Neural cell (in vitro differentiated cells): ENCODE results near the gene MAP4K4.

Experiments
- EZH2 ChIP-seq: fragments of 200-600, 300-800 bp; shearing (Covaris generic), sonication (generic); IDR thresholded peaks from 2 replicates; pipeline ENCODE4 v1.6.1; 2014; ENCODE audit warnings: antibody characterized with exemption, low read length, borderline replicate concordance, mild to moderate bottlenecking; ENCODE audit not compliant: insufficient read depth, poor library complexity, severe bottlenecking
- TF ChIP-seq, protein P1 (sequence below): IDR thresholded peaks from 2 replicates; pipeline ENCODE4 v1.6.1; 2012; ENCODE audit warnings: borderline replicate concordance
- TF ChIP-seq, protein P2 (sequence below): fragments of 450-650 bp; IDR thresholded peaks from 2 replicates; pipeline ENCODE4 v1.5.1; 2014; ENCODE audit warnings: antibody characterized with exemption, mild to moderate bottlenecking, moderate library complexity; ENCODE audit not compliant: poor library complexity, severe bottlenecking

DNA sequence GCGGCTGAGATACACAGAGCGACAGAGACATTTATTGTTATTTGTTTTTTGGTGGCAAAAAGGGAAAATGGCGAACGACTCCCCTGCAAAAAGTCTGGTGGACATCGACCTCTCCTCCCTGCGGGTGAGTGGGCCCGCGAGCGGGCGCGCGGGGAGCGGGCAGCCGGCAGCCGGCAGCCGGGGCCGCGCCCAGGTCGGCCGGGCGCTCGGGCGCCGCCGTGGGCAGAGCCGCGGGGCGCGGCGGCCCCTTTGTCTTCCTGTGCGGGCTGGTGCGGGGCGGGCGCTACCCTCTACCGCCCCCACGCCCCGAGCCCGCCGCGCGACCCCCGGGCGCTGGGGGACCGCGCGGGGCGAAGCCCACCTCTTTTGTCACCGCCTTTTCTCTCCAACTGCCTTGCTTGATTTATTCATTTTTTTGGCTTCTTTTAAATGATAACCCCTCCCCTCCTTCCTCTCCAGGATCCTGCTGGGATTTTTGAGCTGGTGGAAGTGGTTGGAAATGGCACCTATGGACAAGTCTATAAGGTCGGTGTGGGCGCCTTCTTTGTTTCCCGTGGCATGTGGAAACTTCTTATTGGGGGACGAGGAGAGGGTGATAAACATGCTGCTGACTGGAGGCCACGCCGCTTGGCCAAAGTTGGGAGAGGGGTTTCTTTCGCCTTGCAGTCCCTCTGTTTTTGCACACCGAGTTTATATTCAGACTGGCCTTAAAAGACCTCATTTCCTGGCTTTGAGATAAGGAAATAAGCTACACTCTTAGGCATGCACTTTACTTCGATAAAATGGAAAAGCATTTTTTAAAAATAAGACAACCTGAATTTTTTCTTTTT lies 722 bp downstream of the MAP4K4 start:
- TF ChIP-seq, protein P1, sequence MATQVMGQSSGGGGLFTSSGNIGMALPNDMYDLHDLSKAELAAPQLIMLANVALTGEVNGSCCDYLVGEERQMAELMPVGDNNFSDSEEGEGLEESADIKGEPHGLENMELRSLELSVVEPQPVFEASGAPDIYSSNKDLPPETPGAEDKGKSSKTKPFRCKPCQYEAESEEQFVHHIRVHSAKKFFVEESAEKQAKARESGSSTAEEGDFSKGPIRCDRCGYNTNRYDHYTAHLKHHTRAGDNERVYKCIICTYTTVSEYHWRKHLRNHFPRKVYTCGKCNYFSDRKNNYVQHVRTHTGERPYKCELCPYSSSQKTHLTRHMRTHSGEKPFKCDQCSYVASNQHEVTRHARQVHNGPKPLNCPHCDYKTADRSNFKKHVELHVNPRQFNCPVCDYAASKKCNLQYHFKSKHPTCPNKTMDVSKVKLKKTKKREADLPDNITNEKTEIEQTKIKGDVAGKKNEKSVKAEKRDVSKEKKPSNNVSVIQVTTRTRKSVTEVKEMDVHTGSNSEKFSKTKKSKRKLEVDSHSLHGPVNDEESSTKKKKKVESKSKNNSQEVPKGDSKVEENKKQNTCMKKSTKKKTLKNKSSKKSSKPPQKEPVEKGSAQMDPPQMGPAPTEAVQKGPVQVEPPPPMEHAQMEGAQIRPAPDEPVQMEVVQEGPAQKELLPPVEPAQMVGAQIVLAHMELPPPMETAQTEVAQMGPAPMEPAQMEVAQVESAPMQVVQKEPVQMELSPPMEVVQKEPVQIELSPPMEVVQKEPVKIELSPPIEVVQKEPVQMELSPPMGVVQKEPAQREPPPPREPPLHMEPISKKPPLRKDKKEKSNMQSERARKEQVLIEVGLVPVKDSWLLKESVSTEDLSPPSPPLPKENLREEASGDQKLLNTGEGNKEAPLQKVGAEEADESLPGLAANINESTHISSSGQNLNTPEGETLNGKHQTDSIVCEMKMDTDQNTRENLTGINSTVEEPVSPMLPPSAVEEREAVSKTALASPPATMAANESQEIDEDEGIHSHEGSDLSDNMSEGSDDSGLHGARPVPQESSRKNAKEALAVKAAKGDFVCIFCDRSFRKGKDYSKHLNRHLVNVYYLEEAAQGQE, result peak; percentile 25
- TF ChIP-seq, protein P2, sequence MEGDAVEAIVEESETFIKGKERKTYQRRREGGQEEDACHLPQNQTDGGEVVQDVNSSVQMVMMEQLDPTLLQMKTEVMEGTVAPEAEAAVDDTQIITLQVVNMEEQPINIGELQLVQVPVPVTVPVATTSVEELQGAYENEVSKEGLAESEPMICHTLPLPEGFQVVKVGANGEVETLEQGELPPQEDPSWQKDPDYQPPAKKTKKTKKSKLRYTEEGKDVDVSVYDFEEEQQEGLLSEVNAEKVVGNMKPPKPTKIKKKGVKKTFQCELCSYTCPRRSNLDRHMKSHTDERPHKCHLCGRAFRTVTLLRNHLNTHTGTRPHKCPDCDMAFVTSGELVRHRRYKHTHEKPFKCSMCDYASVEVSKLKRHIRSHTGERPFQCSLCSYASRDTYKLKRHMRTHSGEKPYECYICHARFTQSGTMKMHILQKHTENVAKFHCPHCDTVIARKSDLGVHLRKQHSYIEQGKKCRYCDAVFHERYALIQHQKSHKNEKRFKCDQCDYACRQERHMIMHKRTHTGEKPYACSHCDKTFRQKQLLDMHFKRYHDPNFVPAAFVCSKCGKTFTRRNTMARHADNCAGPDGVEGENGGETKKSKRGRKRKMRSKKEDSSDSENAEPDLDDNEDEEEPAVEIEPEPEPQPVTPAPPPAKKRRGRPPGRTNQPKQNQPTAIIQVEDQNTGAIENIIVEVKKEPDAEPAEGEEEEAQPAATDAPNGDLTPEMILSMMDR, result peak; percentile 27
- no peak for TF ChIP-seq EZH2
